OCI-LY7 (cell line): ENCODE data around the gene BCAS4. TPM values are rescaled to one million over a fixed set of nuclear protein-coding genes. Genes with fewer than 3 reads are reported as not detected.

ENCODE experiments used
- BruUV-seq: library from RNA; stranded (reverse); fragments of 400-500 nt; replicated peaks from 2 replicates; lab custom pipeline; 2021; lab: Mats Ljungman, UMichigan
- CTCF ChIA-PET: fragments of 300-600 bp; sonication (Branson Sonifier 250); formaldehyde crosslinking; loops from one replicate; lab custom pipeline; 2022; ENCODE audit warnings: antibody characterized with exemption; ENCODE audit not compliant: unreplicated experiment; lab: Charles Lee
- POLR2A ChIA-PET: fragments of 300-600 bp; sonication (Branson Sonifier 250); formaldehyde crosslinking; loops from one replicate; lab custom pipeline; 2022; ENCODE audit warnings: antibody characterized with exemption; lab: Charles Lee
- DNase-seq: peaks from one replicate; pipeline ENCODE4 v3.0.0-alpha.2; 2015; ENCODE audit warnings: low spot score
- H2AFZ ChIP-seq: fragments of 200-600 bp; sonication (generic), shearing (Covaris generic); 2 replicates; pipeline ENCODE4 v1.6.1; 2014; ENCODE audit warnings: mild to moderate bottlenecking, antibody characterized with exemption, low read length, moderate library complexity
- H3K27ac ChIP-seq: fragments of 200-600 bp; sonication (generic); 2 replicates; pipeline ENCODE4 v1.5.1; 2014; ENCODE audit warnings: mixed run types, low read depth, mild to moderate bottlenecking, moderate library complexity, low read length, inconsistent platforms; ENCODE audit not compliant: poor library complexity, severe bottlenecking
- H3K36me3 ChIP-seq: fragments of 200-600 bp; sonication (generic); 2 replicates; pipeline ENCODE4 v1.6.1; 2014; ENCODE audit warnings: mild to moderate bottlenecking, antibody characterized with exemption, low read length, moderate library complexity, mixed read lengths; ENCODE audit not compliant: insufficient read depth
- H3K4me1 ChIP-seq: fragments of 200-600 bp; sonication (generic); 2 replicates; pipeline ENCODE4 v1.5.1; 2014; ENCODE audit warnings: mild to moderate bottlenecking, low read length; ENCODE audit not compliant: insufficient read depth, poor library complexity, severe bottlenecking
- H3K4me2 ChIP-seq: fragments of 200-600 bp; sonication (generic); 2 replicates; pipeline ENCODE4 v1.6.1; 2014; ENCODE audit warnings: mild to moderate bottlenecking, low read length
- H3K4me3 ChIP-seq: fragments of 200-600 bp; sonication (generic); 2 replicates; pipeline ENCODE4 v1.5.1; 2014; ENCODE audit warnings: mild to moderate bottlenecking, low read depth, low read length; ENCODE audit not compliant: poor library complexity, severe bottlenecking
- H3K79me2 ChIP-seq: fragments of 200-600 bp; sonication (generic); 2 replicates; pipeline ENCODE4 v1.6.1; 2016; ENCODE audit warnings: low read depth, mild to moderate bottlenecking, low read length, moderate library complexity, mixed read lengths; ENCODE audit not compliant: insufficient read depth
- H3K9me2 ChIP-seq: fragments of 200-600 bp; sonication (generic); 2 replicates; pipeline ENCODE4 v1.6.1; 2016; ENCODE audit warnings: mild to moderate bottlenecking, low read length, mixed read lengths; ENCODE audit not compliant: insufficient read depth
- H3K9me3 ChIP-seq: fragments of 200-600 bp; sonication (generic); 2 replicates; pipeline ENCODE4 v1.6.1; 2014; ENCODE audit warnings: mild to moderate bottlenecking, mixed run types, low read length, mixed read lengths
- H4K20me1 ChIP-seq: fragments of 200-600 bp; sonication (generic); 2 replicates; pipeline ENCODE4 v1.6.1; 2014; ENCODE audit warnings: mild to moderate bottlenecking, antibody characterized with exemption, low read length, moderate library complexity, mixed read lengths; ENCODE audit not compliant: insufficient read depth
- EZH2phosphoT487 ChIP-seq: fragments of 200-600 bp; sonication (generic); IDR thresholded peaks from 2 replicates; pipeline ENCODE4 v1.6.1; 2018; ENCODE audit warnings: low read depth, borderline replicate concordance, mild to moderate bottlenecking, mixed run types, antibody characterized with exemption, low read length, moderate library complexity, mixed read lengths
- intact Hi-C: fragments of 100-400 bp; cut with micrococcal nuclease; formaldehyde crosslinking; loops from one replicate; pipeline ENCODE4 v1.10.0; 2022; ENCODE audit not compliant: unreplicated experiment
- total RNA-seq, 2 experiments: library from RNA; depleted of rRNA in 1 of 2; stranded (reverse); fragments of >200 nt in 1 of 2; shearing (Covaris generic) in 1 of 2; gene quantifications; 2 replicates each; pipeline ENCODE4 v1.2.3, GENCODE V29; 2014 to 2022
- TF ChIP-seq, protein P1 (sequence below): fragments of 200-600 bp; sonication (generic); conservative IDR thresholded peaks from 2 replicates; pipeline ENCODE4 v1.5.1; 2014; ENCODE audit warnings: mild to moderate bottlenecking, antibody characterized with exemption, low read length, moderate library complexity, mixed read lengths

BCAS4 gene
- total RNA-seq, 2 experiments from 2014 or later: 173 to 181 TPM

DNA sequence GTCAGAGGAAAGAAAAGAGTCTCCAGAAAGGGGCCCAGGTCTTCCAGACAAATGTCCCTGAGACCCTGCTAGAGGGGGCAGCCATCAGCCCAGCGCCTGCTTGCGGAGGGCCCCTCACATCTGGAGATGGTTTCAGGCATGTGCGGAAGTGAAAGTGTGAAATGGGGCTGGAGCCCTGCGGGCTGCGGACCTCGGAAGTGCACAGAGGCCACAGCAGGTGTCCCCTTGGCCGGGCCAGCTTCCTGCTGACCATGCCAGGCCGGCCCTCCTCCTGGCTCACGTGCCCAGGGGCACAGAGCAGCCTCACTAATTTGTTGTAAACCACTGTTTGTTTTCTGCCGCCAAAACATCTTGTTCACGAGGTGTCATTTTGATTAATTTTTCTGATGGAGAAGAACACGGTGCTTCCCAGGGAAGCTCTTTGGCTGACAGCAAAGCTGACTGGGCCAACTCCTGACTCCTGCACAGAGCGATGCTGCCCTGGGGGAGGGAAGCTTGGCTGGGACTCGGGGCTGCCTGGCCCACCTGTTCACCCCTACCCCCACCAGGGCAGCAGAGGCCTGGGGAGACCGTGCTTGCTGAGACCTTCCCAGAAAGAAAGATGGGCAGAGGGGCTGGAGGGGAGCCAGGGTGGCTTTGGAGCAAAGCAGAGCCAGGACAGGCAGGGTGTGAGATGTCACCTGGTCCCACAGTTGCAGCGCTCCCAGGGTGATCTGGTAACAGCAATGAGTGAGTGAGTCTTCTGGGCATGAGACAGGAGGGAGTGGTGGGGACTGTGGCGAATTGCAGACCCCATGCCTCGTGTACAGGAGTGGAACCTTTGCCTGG, 54.2 kb downstream of the BCAS4 start:
- POLR2A ChIA-PET: interaction anchor here (0.7 to 2.2 kb wide), 7 partner anchors 11 to 117 kb away, joined by 3 to 7 read pairs (median 4); no protein-coding TSS in a partner anchor
- no TSS peak for BruUV-seq

DNA sequence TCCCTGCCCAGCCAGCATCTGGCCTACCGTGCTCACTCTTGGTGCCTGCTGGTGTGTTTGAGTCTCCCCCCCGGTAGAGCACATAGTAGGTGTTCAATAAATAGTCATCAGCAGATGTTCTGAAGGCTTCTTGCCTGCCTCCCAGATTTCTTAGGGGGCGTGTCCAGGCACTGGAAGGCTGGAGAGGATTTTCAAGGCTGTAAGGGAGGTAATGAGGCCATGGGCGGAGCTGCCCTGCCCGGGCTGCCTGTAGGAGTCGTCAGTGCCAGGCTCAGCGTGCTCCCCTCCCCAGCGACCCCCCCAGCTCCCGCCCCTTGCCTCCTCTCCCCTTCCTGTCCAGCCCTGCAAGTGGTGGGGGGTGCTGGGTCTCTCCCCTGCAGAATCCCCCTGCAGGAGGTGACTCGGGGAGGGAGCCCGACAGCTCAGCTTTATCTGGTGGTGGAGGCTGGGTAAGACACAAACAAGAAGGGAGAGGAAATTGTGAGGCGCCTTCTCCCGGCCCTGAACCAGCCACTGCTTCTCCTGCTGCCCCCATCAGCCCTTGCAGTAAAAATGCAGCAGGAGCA, 55.9 kb downstream of the BCAS4 start:
- peaks cover 50% of the 10 kb centered on the region for H3K4me1 ChIP-seq
- no peaks in the 10 kb centered on the region for H4K20me1 ChIP-seq
- H3K27ac ChIP-seq: peak overlapping the region; percentile 77
- H2AFZ ChIP-seq: no peak overlapping the region
- H3K36me3 ChIP-seq: peaks cover 80% of the 10 kb centered on the region
- TF ChIP-seq, protein P1, sequence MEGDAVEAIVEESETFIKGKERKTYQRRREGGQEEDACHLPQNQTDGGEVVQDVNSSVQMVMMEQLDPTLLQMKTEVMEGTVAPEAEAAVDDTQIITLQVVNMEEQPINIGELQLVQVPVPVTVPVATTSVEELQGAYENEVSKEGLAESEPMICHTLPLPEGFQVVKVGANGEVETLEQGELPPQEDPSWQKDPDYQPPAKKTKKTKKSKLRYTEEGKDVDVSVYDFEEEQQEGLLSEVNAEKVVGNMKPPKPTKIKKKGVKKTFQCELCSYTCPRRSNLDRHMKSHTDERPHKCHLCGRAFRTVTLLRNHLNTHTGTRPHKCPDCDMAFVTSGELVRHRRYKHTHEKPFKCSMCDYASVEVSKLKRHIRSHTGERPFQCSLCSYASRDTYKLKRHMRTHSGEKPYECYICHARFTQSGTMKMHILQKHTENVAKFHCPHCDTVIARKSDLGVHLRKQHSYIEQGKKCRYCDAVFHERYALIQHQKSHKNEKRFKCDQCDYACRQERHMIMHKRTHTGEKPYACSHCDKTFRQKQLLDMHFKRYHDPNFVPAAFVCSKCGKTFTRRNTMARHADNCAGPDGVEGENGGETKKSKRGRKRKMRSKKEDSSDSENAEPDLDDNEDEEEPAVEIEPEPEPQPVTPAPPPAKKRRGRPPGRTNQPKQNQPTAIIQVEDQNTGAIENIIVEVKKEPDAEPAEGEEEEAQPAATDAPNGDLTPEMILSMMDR: peak; percentile 48
- no peak for TF ChIP-seq EZH2phosphoT487
- intact Hi-C loops: loop anchor here (2.0 kb wide), 1 partner anchor 56 kb away; the partner anchor contains the start of gene BCAS4
- DNase-seq: peak; percentile 51
- H3K9me2 ChIP-seq: no peaks in the 10 kb centered on the region
- POLR2A ChIA-PET: interaction anchor here (0.7 kb wide), 1 partner anchor 30 kb away, joined by 4 read pairs; no protein-coding TSS in a partner anchor
- peaks cover 25% of the 10 kb centered on the region; the same call in 1 of the 2 replicates for H3K79me2 ChIP-seq
- BruUV-seq: no TSS peak
- H3K4me3 ChIP-seq: peak overlapping the region; percentile 13
- CTCF ChIA-PET: interaction anchor here (0.6 kb wide), 1 partner anchor 33 kb away, joined by 7 read pairs; no protein-coding TSS in a partner anchor
- H3K4me2 ChIP-seq: peak overlapping the region; percentile 61
- H3K9me3 ChIP-seq: no peaks in the 10 kb centered on the region

More for the DNA sequence above, 54.2 kb downstream of the BCAS4 start:
- TF ChIP-seq, protein P1: no peak
- TF ChIP-seq EZH2phosphoT487: no peak
- peak; percentile 76 for DNase-seq
- intact Hi-C loops: loop anchor here (1.0 kb wide), 1 partner anchor 31 kb away; no protein-coding TSS in a partner anchor
- Histone ChIP-seq H3K4me1 (peaks cover 59% of the 10 kb centered on the region), H3K9me3 (no peaks in the 10 kb centered on the region), H3K9me2 (no peaks in the 10 kb centered on the region), H3K4me3 (peak overlapping the region; percentile 7), H3K79me2 (peaks cover 24% of the 10 kb centered on the region; the same call in 1 of the 2 replicates), H3K4me2 (peak overlapping the region; percentile 51), H3K27ac (peak overlapping the region; percentile 77), H4K20me1 (no peaks in the 10 kb centered on the region), H2AFZ (no peak overlapping the region), H3K36me3 (peaks cover 80% of the 10 kb centered on the region)
- CTCF ChIA-PET: interaction anchor here (0.7 kb wide), 1 partner anchor 49 kb away, joined by 3 read pairs; no protein-coding TSS in a partner anchor
